Endothelial cell of umbilical vein (primary cell): Measurements from ENCODE around the gene GIMAP1. TPM values are rescaled to one million over a fixed set of nuclear protein-coding genes. Genes with fewer than 3 reads are reported as not detected.

Experiments
- BruUV-seq: library from RNA; stranded (reverse); fragments of 400-500 nt; replicated peaks from 2 replicates; lab custom pipeline; 2021; lab: Mats Ljungman, UMichigan
- CTCF ChIA-PET: fragments of 300-600, 350-600 bp; sonication (Branson Sonifier 250); formaldehyde crosslinking; loops from one replicate; lab custom pipeline; 2021; ENCODE audit warnings: antibody characterized with exemption, inconsistent platforms; lab: Charles Lee
- POLR2A ChIA-PET: fragments of 300-600, 350-600 bp; sonication (Branson Sonifier 250); formaldehyde crosslinking; loops from one replicate; lab custom pipeline; 2021; ENCODE audit warnings: antibody characterized with exemption, inconsistent platforms; lab: Charles Lee
- DNase-seq: peaks from one replicate; pipeline ENCODE4 v3.0.0-alpha.2; 2011; ENCODE audit warnings: low read depth, low spot score
- FAIRE-seq: peaks from 2 replicates; lab custom pipeline; 2011; peaks lifted over from hg19 to GRCh38; lab: Jason Lieb, UNC
- H2AFZ ChIP-seq: 2 replicates; pipeline ENCODE4 v1.6.0; 2012; ENCODE audit warnings: low read depth, low read length, control low read depth, inconsistent platforms
- H3K27ac ChIP-seq: 2 replicates; pipeline ENCODE4 v1.5.1; 2011; ENCODE audit warnings: low read depth, mild to moderate bottlenecking, control low read depth, low read length, moderate library complexity; ENCODE audit not compliant: insufficient read depth
- H3K27me3 ChIP-seq, 2 experiments: 2 replicates each; pipeline versions ENCODE4 v1.6.0 to v1.6.1; 2011; ENCODE audit warnings: low read length in 2 of 2, mixed read lengths in 1 of 2; ENCODE audit not compliant: control insufficient read depth in 2 of 2, insufficient read depth in 2 of 2
- H3K36me3 ChIP-seq, 2 experiments: 2 replicates in 1 of 2; 3 replicates in 1 of 2; pipeline ENCODE4 v1.5.1; 2011; ENCODE audit warnings: low read length in 2 of 2, mild to moderate bottlenecking in 1 of 2, moderate library complexity in 1 of 2; ENCODE audit not compliant: control insufficient read depth in 2 of 2, insufficient read depth in 2 of 2; ENCODE audit errors: extremely low read depth in 1 of 2
- H3K4me1 ChIP-seq: 3 replicates; pipeline ENCODE4 v1.5.1; 2011; ENCODE audit warnings: mild to moderate bottlenecking, low read length; ENCODE audit not compliant: control insufficient read depth, insufficient read depth; ENCODE audit errors: extremely low read depth
- H3K4me2 ChIP-seq: 2 replicates; pipeline ENCODE4 v1.6.1; 2011; ENCODE audit warnings: low read length, control low read depth, mixed read lengths; ENCODE audit not compliant: insufficient read depth
- H3K4me3 ChIP-seq, 3 experiments: fragments of 200-600 bp in 1 of 3; sonication (generic), shearing (Covaris generic) in 1 of 3; replicated peaks in 1 of 3; 2 replicates each; pipeline ENCODE4 v1.5.1; 2011 to 2016; ENCODE audit warnings: control low read depth in 3 of 3, low read length in 3 of 3, mild to moderate bottlenecking in 2 of 3, inconsistent platforms in 1 of 3, low read depth in 1 of 3, moderate library complexity in 1 of 3; ENCODE audit not compliant: insufficient read depth in 1 of 3
- H3K79me2 ChIP-seq: 2 replicates; pipeline ENCODE4 v1.6.0; 2012; ENCODE audit warnings: low read length, inconsistent platforms; ENCODE audit not compliant: control insufficient read depth, insufficient read depth
- H3K9ac ChIP-seq: replicated peaks from 2 replicates; pipeline ENCODE3; 2011; ENCODE audit warnings: low read length, control low read depth; ENCODE audit not compliant: insufficient read depth; ENCODE audit errors: extremely low read depth
- H3K9me1 ChIP-seq: replicated peaks from 3 replicates; pipeline ENCODE4 v1.6.0; 2011; ENCODE audit warnings: mild to moderate bottlenecking, low read length; ENCODE audit not compliant: control insufficient read depth, insufficient read depth; ENCODE audit errors: extremely low read depth
- H3K9me3 ChIP-seq: replicated peaks from 2 replicates; pipeline ENCODE4 v1.5.1; 2012; ENCODE audit warnings: low read length, inconsistent platforms; ENCODE audit not compliant: control insufficient read depth, insufficient read depth
- H4K20me1 ChIP-seq: replicated peaks from 2 replicates; pipeline ENCODE3; 2011; ENCODE audit warnings: mild to moderate bottlenecking, low read length; ENCODE audit not compliant: control insufficient read depth, insufficient read depth; ENCODE audit errors: extremely low read depth
- CTCF ChIP-seq, 2 donors: IDR thresholded peaks; 1 replicate in 1 of 2; 2 replicates in 1 of 2; pipeline ENCODE4 v1.5.1; 2011; ENCODE audit warnings: low read length in 2 of 2, mild to moderate bottlenecking in 2 of 2, moderate library complexity in 2 of 2, control low read depth in 1 of 2, inconsistent platforms in 1 of 2, low read depth in 1 of 2; ENCODE audit not compliant: insufficient read depth in 1 of 2; ENCODE audit errors: extremely low read depth in 1 of 2
- EZH2 ChIP-seq: IDR thresholded peaks from 2 replicates; pipeline ENCODE4 v1.6.1; 2012; ENCODE audit warnings: borderline replicate concordance, low read depth, mild to moderate bottlenecking, moderate library complexity, low read length, inconsistent platforms; ENCODE audit not compliant: severe bottlenecking
- FOS ChIP-seq: IDR thresholded peaks from 2 replicates; pipeline ENCODE4 v1.6.1; 2011; ENCODE audit warnings: mild to moderate bottlenecking, low read length, moderate library complexity, borderline replicate concordance; ENCODE audit not compliant: insufficient read depth
- GATA2 ChIP-seq: IDR thresholded peaks from 2 replicates; pipeline ENCODE4 v1.7.0; 2011; ENCODE audit warnings: low read depth, mild to moderate bottlenecking, moderate library complexity, mixed read lengths, low read length; ENCODE audit not compliant: insufficient read length, insufficient read depth
- JUN ChIP-seq: IDR thresholded peaks from 2 replicates; pipeline ENCODE4 v1.6.1; 2011; ENCODE audit warnings: borderline replicate concordance, low read depth; ENCODE audit not compliant: insufficient read length, insufficient read depth
- MYC ChIP-seq: IDR thresholded peaks from one replicate; pipeline ENCODE4 v1.6.1; 2011; ENCODE audit warnings: mild to moderate bottlenecking, low read depth, low read length
- POLR2A ChIP-seq: IDR thresholded peaks from 2 replicates; pipeline ENCODE4 v1.6.1; 2012; ENCODE audit warnings: low read depth, mild to moderate bottlenecking, control low read depth, low read length
- POLR2AphosphoS5 ChIP-seq: IDR thresholded peaks from 2 replicates; pipeline ENCODE4 v1.6.1; 2012; ENCODE audit warnings: low read depth, mild to moderate bottlenecking, control low read depth, low read length, moderate library complexity; ENCODE audit not compliant: insufficient read depth
- dilution Hi-C: fragments of 300-500 bp; cut with MboI; formaldehyde crosslinking; loops from one replicate; pipeline ENCODE4 v1.15.0; 2019; ENCODE audit warnings: low sequenced_read_pairs; ENCODE audit not compliant: extremely low pct_ligation_motif_present
- intact Hi-C: fragments of 100-400 bp; cut with micrococcal nuclease; formaldehyde crosslinking; loops from one replicate; pipeline ENCODE4 v1.10.0; 2022
- polyA plus RNA-seq, 4 experiments: library from polyadenylated mRNA; depleted of rRNA in 3 of 4; stranded (reverse) in 3 of 4; unstranded in 1 of 4; fragments of >200 nt; gene quantifications; 2 replicates each; pipeline versions ENCODE4 v1.2.1 to v1.2.3, GENCODE V29; 2011 to 2012; ENCODE audit warnings: missing spikeins in 1 of 4
- total RNA-seq: library from RNA; stranded (reverse); gene quantifications from 2 replicates; pipeline ENCODE4 v1.2.3, GENCODE V29; 2021
- TF ChIP-seq, protein P1 (sequence below): IDR thresholded peaks from 2 replicates; pipeline ENCODE4 v1.6.1; 2011; ENCODE audit not compliant: insufficient read depth, insufficient read length

GIMAP1 gene
- total and polyA plus RNA-seq, 2 donors (not counting 3 experiments of a cell fraction or from before 2014, with no cell fraction given): 10.0 to 11.9 TPM

GRCh38 chr7:150721970-150722373, 5.6 kb downstream of the GIMAP1 start:
- ChIA-PET CTCF (interaction anchor here (2.6 kb wide), 1 partner anchor 273 kb away, joined by 20 read pairs; no protein-coding TSS in a partner anchor), POLR2A (no interaction called here)
- TF ChIP-seq, protein P1, sequence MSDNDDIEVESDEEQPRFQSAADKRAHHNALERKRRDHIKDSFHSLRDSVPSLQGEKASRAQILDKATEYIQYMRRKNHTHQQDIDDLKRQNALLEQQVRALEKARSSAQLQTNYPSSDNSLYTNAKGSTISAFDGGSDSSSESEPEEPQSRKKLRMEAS: no peak
- no peak for TF ChIP-seq GATA2
- no peak for TF ChIP-seq JUN
- TF ChIP-seq MYC: no peak
- TF ChIP-seq FOS: no peak
- TF ChIP-seq POLR2AphosphoS5: no peak
- TF ChIP-seq CTCF (IDR thresholded peaks at IDR 0.05; ENCODE audit: extremely low read depth in 1 of 2, insufficient read depth in 1 of 2, low read depth in 1 of 2, low read length in 2 of 2): no peak
- no peak for TF ChIP-seq EZH2
- no peak for TF ChIP-seq POLR2A
- H3K9me3 ChIP-seq: no peaks in the 10 kb centered on the region
- peaks cover 8 to 25% of the 10 kb centered on the region in 2 experiments for H3K36me3 ChIP-seq
- no peak overlapping the region for H2AFZ ChIP-seq
- H3K9ac ChIP-seq: no peak overlapping the region
- H3K4me3 ChIP-seq: no peak overlapping the region
- intact Hi-C loops (no loop called here), dilution Hi-C loops (no loop called here)
- no TSS peak for BruUV-seq
- peaks cover 13% of the 10 kb centered on the region for H3K79me2 ChIP-seq
- FAIRE-seq (no peak), DNase-seq (no peak)
- no peaks in the 10 kb centered on the region for H3K9me1 ChIP-seq
- H3K27ac ChIP-seq: no peak overlapping the region
- H3K4me2 ChIP-seq: no peak overlapping the region
- no peaks in the 10 kb centered on the region for H3K27me3 ChIP-seq
- H3K4me1 ChIP-seq: peaks cover 14% of the 10 kb centered on the region
- H4K20me1 ChIP-seq: no peaks in the 10 kb centered on the region
